PC-9 (cell line): ENCODE results near the gene GSTP1. TPM values are rescaled to one million over a fixed set of nuclear protein-coding genes. Genes with fewer than 3 reads are reported as not detected.

Experiments
- BruUV-seq: library from RNA; stranded (reverse); fragments of 400-500 nt; replicated peaks from 2 replicates; lab custom pipeline; 2021; lab: Mats Ljungman, UMichigan
- CTCF ChIA-PET: fragments of 300-600 bp; sonication (Branson Sonifier 250); formaldehyde crosslinking; loops from one replicate; lab custom pipeline; 2022; ENCODE audit warnings: antibody characterized with exemption; lab: Charles Lee
- POLR2A ChIA-PET: fragments of 300-600 bp; sonication (Branson Sonifier 250); formaldehyde crosslinking; loops from one replicate; lab custom pipeline; 2022; ENCODE audit warnings: antibody characterized with exemption; ENCODE audit not compliant: unreplicated experiment; lab: Charles Lee
- DNase-seq, 2 experiments: peaks; one replicate each; pipeline versions ENCODE4 v3.0.0 to v3.0.0-alpha.2; 2015 to 2022; ENCODE audit warnings: mixed read lengths in 1 of 2
- H2AFZ ChIP-seq: fragments of 200-600 bp; sonication (generic); 2 replicates; pipeline ENCODE4 v1.8.1; 2017; ENCODE audit warnings: antibody characterized with exemption
- H3F3A ChIP-seq: fragments of 200-600 bp; sonication (generic); 2 replicates; pipeline ENCODE4 v1.8.1; 2017; ENCODE audit warnings: antibody characterized with exemption, mild to moderate bottlenecking, low read depth; ENCODE audit not compliant: insufficient read depth
- H3K27ac ChIP-seq: fragments of 200-600 bp; sonication (generic); 2 replicates; pipeline ENCODE4 v1.6.1; 2016; ENCODE audit warnings: mixed run types
- H3K27me3 ChIP-seq: fragments of 200-600 bp; sonication (generic); 2 replicates; pipeline ENCODE4 v1.6.1; 2016; ENCODE audit warnings: low read depth, mixed run types; ENCODE audit not compliant: insufficient read depth
- H3K36me3 ChIP-seq: fragments of 200-600 bp; sonication (generic); 2 replicates; pipeline ENCODE4 v1.6.1; 2016; ENCODE audit warnings: low read depth, mixed run types
- H3K4me1 ChIP-seq: fragments of 200-600 bp; sonication (generic); replicated peaks from 2 replicates; pipeline ENCODE4 v1.6.1; 2016; ENCODE audit warnings: mixed run types; ENCODE audit not compliant: insufficient read depth
- H3K4me2 ChIP-seq: fragments of 200-600 bp; sonication (generic); 2 replicates; pipeline ENCODE4 v1.6.1; 2017; ENCODE audit warnings: mixed run types
- H3K4me3 ChIP-seq: fragments of 200-600 bp; sonication (generic); 2 replicates; pipeline ENCODE4 v1.6.1; 2016; ENCODE audit warnings: mixed run types
- H3K79me2 ChIP-seq: fragments of 200-600 bp; sonication (generic); 2 replicates; pipeline ENCODE4 v1.6.1; 2017; ENCODE audit warnings: low read depth, mixed run types
- H3K9me2 ChIP-seq: fragments of 200-600 bp; sonication (generic); 2 replicates; pipeline ENCODE4 v1.8.1; 2017; ENCODE audit warnings: mild to moderate bottlenecking; ENCODE audit not compliant: insufficient read depth
- H3K9me3 ChIP-seq: fragments of 200-600 bp; sonication (generic); 2 replicates; pipeline ENCODE4 v1.8.1; 2016; ENCODE audit warnings: low read depth; ENCODE audit not compliant: insufficient read depth
- H4K20me1 ChIP-seq: fragments of 200-600 bp; sonication (generic); 2 replicates; pipeline ENCODE4 v1.8.1; 2017; ENCODE audit not compliant: insufficient read depth
- EZH2 ChIP-seq: fragments of 200-600 bp; sonication (generic); IDR thresholded peaks from 2 replicates; pipeline ENCODE4 v1.8.0; 2017; ENCODE audit warnings: antibody characterized with exemption, low read depth
- intact Hi-C: fragments of 100-400 bp; cut with micrococcal nuclease; formaldehyde crosslinking; loops from one replicate; pipeline ENCODE4 v1.10.0; 2022; ENCODE audit not compliant: unreplicated experiment
- total RNA-seq: library from RNA; stranded (reverse); gene quantifications from 2 replicates; pipeline ENCODE4 v1.2.3, GENCODE V29; 2021
- TF ChIP-seq, protein P1 (sequence below): fragments of 200-600 bp; sonication (generic); conservative IDR thresholded peaks from 2 replicates; pipeline ENCODE4 v1.6.1; 2017; ENCODE audit warnings: mixed run types, antibody characterized with exemption, mild to moderate bottlenecking, moderate library complexity

GSTP1 gene
- total RNA-seq, 1 experiment from 2014 or later: 2,063 TPM

DNA sequence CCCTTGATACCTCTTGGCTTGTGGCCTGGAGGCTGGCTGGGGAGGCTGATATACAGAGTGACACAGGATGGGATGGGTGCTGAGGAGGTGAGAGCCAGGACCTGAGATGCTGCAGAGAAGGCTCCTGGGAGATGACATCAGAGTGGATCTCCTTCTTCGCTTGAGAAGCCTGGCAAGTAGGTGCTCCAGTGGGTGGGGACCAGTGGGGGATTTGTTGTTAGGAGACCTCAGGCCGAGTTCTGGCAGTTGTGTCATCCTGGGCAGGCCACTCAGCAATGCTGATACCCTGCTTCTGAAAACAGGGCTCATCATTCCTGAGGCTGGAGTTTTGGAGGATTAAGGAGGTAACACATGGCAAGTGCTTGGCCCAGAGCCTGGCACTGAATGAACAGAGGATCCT lies 21.2 kb downstream of the GSTP1 start:
- ChIA-PET CTCF (no interaction called here), POLR2A (no interaction called here)
- intact Hi-C loops: no loop called here
- H3K4me3 ChIP-seq: no peak overlapping the region
- no peak for DNase-seq
- TF ChIP-seq, protein P1, sequence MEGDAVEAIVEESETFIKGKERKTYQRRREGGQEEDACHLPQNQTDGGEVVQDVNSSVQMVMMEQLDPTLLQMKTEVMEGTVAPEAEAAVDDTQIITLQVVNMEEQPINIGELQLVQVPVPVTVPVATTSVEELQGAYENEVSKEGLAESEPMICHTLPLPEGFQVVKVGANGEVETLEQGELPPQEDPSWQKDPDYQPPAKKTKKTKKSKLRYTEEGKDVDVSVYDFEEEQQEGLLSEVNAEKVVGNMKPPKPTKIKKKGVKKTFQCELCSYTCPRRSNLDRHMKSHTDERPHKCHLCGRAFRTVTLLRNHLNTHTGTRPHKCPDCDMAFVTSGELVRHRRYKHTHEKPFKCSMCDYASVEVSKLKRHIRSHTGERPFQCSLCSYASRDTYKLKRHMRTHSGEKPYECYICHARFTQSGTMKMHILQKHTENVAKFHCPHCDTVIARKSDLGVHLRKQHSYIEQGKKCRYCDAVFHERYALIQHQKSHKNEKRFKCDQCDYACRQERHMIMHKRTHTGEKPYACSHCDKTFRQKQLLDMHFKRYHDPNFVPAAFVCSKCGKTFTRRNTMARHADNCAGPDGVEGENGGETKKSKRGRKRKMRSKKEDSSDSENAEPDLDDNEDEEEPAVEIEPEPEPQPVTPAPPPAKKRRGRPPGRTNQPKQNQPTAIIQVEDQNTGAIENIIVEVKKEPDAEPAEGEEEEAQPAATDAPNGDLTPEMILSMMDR: no peak
- TF ChIP-seq EZH2: no peak
- H4K20me1 ChIP-seq: no peaks in the 10 kb centered on the region
- H3K9me2 ChIP-seq: no peaks in the 10 kb centered on the region
- peaks cover 12% of the 10 kb centered on the region for H3F3A ChIP-seq
- H2AFZ ChIP-seq: no peak overlapping the region
- peaks cover 4% of the 10 kb centered on the region; the same call in 1 of the 2 replicates for H3K9me3 ChIP-seq
- BruUV-seq: no TSS peak
- peaks cover 12% of the 10 kb centered on the region for H3K4me1 ChIP-seq
- peaks cover 16% of the 10 kb centered on the region for H3K79me2 ChIP-seq
- no peak overlapping the region for H3K27ac ChIP-seq
- H3K36me3 ChIP-seq: 0 out of 2 replicates have a peak, but pooled peaks cover 10% of the 10 kb centered on the region
- no peak overlapping the region for H3K4me2 ChIP-seq
- peaks cover 4% of the 10 kb centered on the region; the same call in 1 of the 2 replicates for H3K27me3 ChIP-seq

DNA sequence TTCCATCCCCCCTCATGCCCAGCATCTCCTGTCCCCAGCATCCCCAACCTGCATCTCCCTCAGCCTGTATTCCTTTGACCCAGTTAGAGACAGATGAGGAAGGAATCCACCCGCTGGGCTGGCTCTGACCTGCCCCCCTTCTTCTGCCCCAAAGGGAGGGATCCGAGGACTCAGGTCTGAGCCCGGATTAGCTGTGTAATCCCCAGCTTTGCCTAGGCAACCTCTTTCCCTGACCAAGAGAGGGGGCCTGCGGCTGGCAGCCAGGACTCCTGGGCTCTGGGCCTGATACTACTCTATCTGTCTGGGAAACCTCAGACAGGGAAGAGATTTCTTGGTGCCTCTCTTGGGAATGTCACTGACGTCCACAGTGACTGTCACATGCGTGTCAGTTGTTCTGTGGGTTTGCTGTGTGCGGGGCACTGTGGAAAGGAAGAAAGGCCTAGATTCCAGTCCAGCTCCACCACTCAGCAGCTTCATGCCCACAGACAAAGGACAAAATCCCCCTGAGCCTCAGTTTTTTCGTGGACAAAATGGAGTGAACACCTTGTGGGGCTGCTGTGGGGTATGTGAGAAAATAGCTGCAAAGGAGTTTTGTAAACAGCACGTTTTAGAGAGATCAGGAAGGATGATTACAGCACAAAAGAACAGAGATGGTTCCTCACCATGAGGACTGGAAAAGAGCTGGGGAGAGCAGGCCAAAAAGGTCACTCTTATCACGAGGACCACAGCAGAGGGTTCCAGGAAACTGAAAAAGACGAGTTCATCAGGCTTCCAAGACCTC lies 21.8 kb downstream of the GSTP1 start:
- 0 out of 2 replicates have a peak, but pooled peaks cover 10% of the 10 kb centered on the region for H3K36me3 ChIP-seq
- BruUV-seq: no TSS peak
- H3K9me3 ChIP-seq: peaks cover 4% of the 10 kb centered on the region; the same call in 1 of the 2 replicates
- TF ChIP-seq, protein P1: no peak
- TF ChIP-seq EZH2: no peak
- no peak overlapping the region for H2AFZ ChIP-seq
- peaks cover 12% of the 10 kb centered on the region for H3K4me1 ChIP-seq
- H3K79me2 ChIP-seq: peaks cover 16% of the 10 kb centered on the region
- no peaks in the 10 kb centered on the region for H3K9me2 ChIP-seq
- H4K20me1 ChIP-seq: no peaks in the 10 kb centered on the region
- H3F3A ChIP-seq: peaks cover 16% of the 10 kb centered on the region
- CTCF ChIA-PET: interaction anchor here (0.6 kb wide), 1 partner anchor 737 kb away, joined by 3 read pairs; no protein-coding TSS in a partner anchor
- no peak overlapping the region; the same call in 1 of the 2 replicates for H3K4me3 ChIP-seq
- no peak for DNase-seq
- H3K27ac ChIP-seq: no peak overlapping the region
- peaks cover 4% of the 10 kb centered on the region; the same call in 1 of the 2 replicates for H3K27me3 ChIP-seq
- POLR2A ChIA-PET: interaction anchor here (0.6 kb wide), 1 partner anchor 24 kb away, joined by 3 read pairs; no protein-coding TSS in a partner anchor
- intact Hi-C loops: loop anchor here (1.0 kb wide), 2 partner anchors 21 to 204 kb away; partner anchors contain the start of gene PPP1CA
- peak overlapping the region; percentile 100 for H3K4me2 ChIP-seq

DNA sequence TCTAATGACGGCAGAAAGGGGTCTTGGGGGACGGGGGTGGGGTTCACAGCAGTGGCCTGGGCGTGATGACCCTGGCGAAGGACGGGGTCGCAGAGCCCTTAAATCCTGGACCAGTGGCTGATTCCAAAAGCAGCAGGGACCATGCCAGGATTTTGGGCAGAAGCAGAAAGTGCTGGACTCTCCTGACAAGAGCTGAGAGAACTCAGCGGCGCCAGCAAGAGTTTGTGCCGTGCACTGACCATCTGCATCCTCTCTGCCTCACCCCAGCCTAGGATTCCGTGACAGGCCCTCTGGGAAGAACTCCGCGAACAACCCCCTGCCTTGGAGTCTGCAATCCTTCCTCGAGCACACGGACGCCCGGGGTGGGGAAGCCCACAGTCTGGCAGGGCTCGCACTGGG lies 22.5 kb downstream of the GSTP1 start:
- 0 out of 2 replicates have a peak, but pooled peaks cover 10% of the 10 kb centered on the region for H3K36me3 ChIP-seq
- no peak for DNase-seq
- peak overlapping the region; percentile 100 for H3K4me2 ChIP-seq
- ChIA-PET CTCF (no interaction called here), POLR2A (interaction anchor here (0.6 kb wide), 1 partner anchor 23 kb away, joined by 3 read pairs; no protein-coding TSS in a partner anchor)
- BruUV-seq: no TSS peak
- peaks cover 16% of the 10 kb centered on the region for H3F3A ChIP-seq
- TF ChIP-seq, protein P1: no peak
- no peak for TF ChIP-seq EZH2
- no peak overlapping the region for H3K27ac ChIP-seq
- H4K20me1 ChIP-seq: no peaks in the 10 kb centered on the region
- H2AFZ ChIP-seq: peak overlapping the region; percentile 98
- peak overlapping the region; percentile 98 for H3K4me3 ChIP-seq
- peaks cover 16% of the 10 kb centered on the region for H3K79me2 ChIP-seq
- intact Hi-C loops: loop anchor here (1.0 kb wide), 2 partner anchors 22 to 205 kb away; partner anchors contain the start of gene PPP1CA
- peaks cover 12% of the 10 kb centered on the region for H3K4me1 ChIP-seq
- H3K27me3 ChIP-seq: peaks cover 4% of the 10 kb centered on the region; the same call in 1 of the 2 replicates
- no peaks in the 10 kb centered on the region for H3K9me2 ChIP-seq
- peaks cover 4% of the 10 kb centered on the region; the same call in 1 of the 2 replicates for H3K9me3 ChIP-seq
